ENCODE data around the gene DHFR2.

- TF ChIP-seq CTCF (IDR thresholded peaks at IDR 0.05): no peak
- no peak for TF ChIP-seq POLR2AphosphoS5 (IDR thresholded peaks at IDR 0.05)
- TF ChIP-seq POLR2A (IDR thresholded peaks at IDR 0.05): no peak
Measured at GRCh38 chr3:94082391-94082937, 19.7 kb upstream of the DHFR2 start.
